ENCODE results near the gene FAM120C. TPM values are rescaled to one million over a fixed set of nuclear protein-coding genes. Genes with fewer than 3 reads are reported as not detected.

The FAM120C gene
- polyA plus RNA-seq, 3 donors: 1.7 to 2.6 (median 1.8) TPM

GRCh38 chrX:54208531-54208930, 25.5 kb upstream of the FAM120C start:
- Histone ChIP-seq H3K4me2 (replicated peaks; ENCODE audit: extremely low read depth, low read length, poor library complexity, severe bottlenecking) (no peak overlapping the region), H3K9me3 (replicated peaks in 1 of 2; ENCODE audit: control insufficient read depth in 1 of 2, insufficient read depth in 1 of 2, low read length in 2 of 2) (no peaks in the 10 kb centered on the region), H3K4me1 (ENCODE audit: control insufficient read depth in 1 of 2, insufficient read depth in 2 of 2, low read length in 2 of 2) (no peaks in the 10 kb centered on the region), H3K27ac (ENCODE audit: low read depth in 1 of 2, low read length in 2 of 2) (no peak overlapping the region), H3K4me3 (replicated peaks in 1 of 3; ENCODE audit: low read depth in 2 of 3, low read length in 3 of 3) (no peak overlapping the region), H4K20me1 (ENCODE audit: insufficient read depth, low read length) (no peaks in the 10 kb centered on the region), H3K79me2 (ENCODE audit: insufficient read depth, low read length) (no peaks in the 10 kb centered on the region), H3K9ac (ENCODE audit: insufficient read depth, low read length, poor library complexity, severe bottlenecking) (no peak overlapping the region), H3K36me3 (replicated peaks in 1 of 2; ENCODE audit: control insufficient read depth in 1 of 2, insufficient read depth in 2 of 2, low read length in 2 of 2) (no peaks in the 10 kb centered on the region), H3K27me3 (ENCODE audit: control insufficient read depth in 2 of 2, insufficient read depth in 2 of 2, low read length in 2 of 2) (no peaks in the 10 kb centered on the region), H2AFZ (ENCODE audit: insufficient read depth, low read depth, low read length, poor library complexity, severe bottlenecking) (no peak overlapping the region)
- Mint-ChIP-seq H3K27me3 (ENCODE audit: low read depth in 3 of 3) (peaks cover 0 to 10% (median 3%) of the 10 kb centered on the region in 3 donors), H3K36me3 (no peaks in the 10 kb centered on the region), H3K27ac (no peak overlapping the region), H3K4me3 (no peak overlapping the region), H3K4me1 (no peaks in the 10 kb centered on the region), H3K9me3 (peaks cover 0 to 7% (median 5%) of the 10 kb centered on the region in 7 donors)
- no peak for TF ChIP-seq CTCF (IDR thresholded peaks at IDR 0.05)
- intact Hi-C loops (cut with micrococcal nuclease): no loop called here
- no CpG with 5 or more reads among the region's 3 CpGs for WGBS (ENCODE audit: insufficient coverage)
- DNase-seq: no peak

GRCh38 chrX:54198262-54198661, 15.2 kb upstream of the FAM120C start:
- Histone ChIP-seq H3K27me3 (ENCODE audit: control insufficient read depth in 2 of 2, insufficient read depth in 2 of 2, low read length in 2 of 2) (peaks cover 4 to 7% of the 10 kb centered on the region in 2 donors), H4K20me1 (ENCODE audit: insufficient read depth, low read length) (no peaks in the 10 kb centered on the region), H2AFZ (ENCODE audit: insufficient read depth, low read depth, low read length, poor library complexity, severe bottlenecking) (no peak overlapping the region), H3K4me1 (ENCODE audit: control insufficient read depth in 1 of 2, insufficient read depth in 2 of 2, low read length in 2 of 2) (no peaks in the 10 kb centered on the region), H3K9me3 (replicated peaks in 1 of 2; ENCODE audit: control insufficient read depth in 1 of 2, insufficient read depth in 1 of 2, low read length in 2 of 2) (no peaks in the 10 kb centered on the region), H3K9ac (ENCODE audit: insufficient read depth, low read length, poor library complexity, severe bottlenecking) (no peak overlapping the region), H3K27ac (ENCODE audit: low read depth in 1 of 2, low read length in 2 of 2) (no peak overlapping the region), H3K4me2 (replicated peaks; ENCODE audit: extremely low read depth, low read length, poor library complexity, severe bottlenecking) (no peak overlapping the region), H3K36me3 (replicated peaks in 1 of 2; ENCODE audit: control insufficient read depth in 1 of 2, insufficient read depth in 2 of 2, low read length in 2 of 2) (no peaks in the 10 kb centered on the region), H3K4me3 (replicated peaks in 1 of 3; ENCODE audit: low read depth in 2 of 3, low read length in 3 of 3) (no peak overlapping the region), H3K79me2 (ENCODE audit: insufficient read depth, low read length) (no peaks in the 10 kb centered on the region)
- Mint-ChIP-seq H3K27ac (no peak overlapping the region), H3K36me3 (no peaks in the 10 kb centered on the region), H3K9me3 (peaks cover 0 to 3% (median 0%) of the 10 kb centered on the region in 7 donors), H3K4me1 (no peaks in the 10 kb centered on the region), H3K27me3 (ENCODE audit: low read depth in 3 of 3) (peaks cover 2 to 11% (median 6%) of the 10 kb centered on the region in 3 donors), H3K4me3 (no peak overlapping the region)
- intact Hi-C loops (cut with micrococcal nuclease): no loop called here
- WGBS (ENCODE audit: insufficient coverage): no CpG with 5 or more reads among the region's 6 CpGs
- DNase-seq: no peak
- TF ChIP-seq CTCF (IDR thresholded peaks at IDR 0.05): no peak

Data from CD14-positive monocyte (primary cell).